Astrocyte of the cerebellum (primary cell): ENCODE results near the gene SVBP.

Experiments
- DNase-seq: peaks from one replicate; pipeline ENCODE4 v3.0.0-alpha.2; 2011; ENCODE audit warnings: low read depth
- H3K4me3 ChIP-seq: 2 replicates; pipeline ENCODE4 v1.5.1; 2011; ENCODE audit warnings: mild to moderate bottlenecking, low read depth, low read length, moderate library complexity
- in situ Hi-C: cut with HindIII; loops from 2 replicates; pipeline ENCODE4 v1.10.0; 2017; ENCODE audit warnings: low sequenced_read_pairs
- TF ChIP-seq, protein P1 (sequence below): IDR thresholded peaks from 2 replicates; pipeline ENCODE4 v1.5.1; 2012; ENCODE audit warnings: low read length, low read depth, moderate library complexity, mild to moderate bottlenecking; ENCODE audit errors: missing control alignments

Gene SVBP

DNA sequence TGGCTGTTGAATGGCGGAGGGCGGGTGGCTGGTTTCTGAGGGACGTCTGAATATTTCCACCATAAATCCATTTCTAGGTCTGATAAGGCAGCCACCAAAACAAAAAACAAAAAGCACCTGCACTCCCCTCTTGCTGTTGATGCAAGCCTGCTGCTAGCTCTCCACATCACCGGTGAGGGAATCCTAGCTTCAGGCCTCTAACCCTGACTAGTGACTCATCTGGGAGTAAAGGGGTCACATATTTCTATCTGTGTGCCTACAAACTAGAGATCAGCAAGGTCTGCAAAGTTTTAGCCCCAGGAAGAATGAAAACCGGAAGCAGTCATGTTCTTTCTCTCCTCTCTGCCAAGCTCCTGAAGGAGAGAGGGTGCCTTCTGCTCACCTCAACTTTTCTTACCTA is 10.6 kb downstream of the SVBP start:
- no peak for DNase-seq
- in situ Hi-C loops, result no loop called here
- TF ChIP-seq, protein P1, sequence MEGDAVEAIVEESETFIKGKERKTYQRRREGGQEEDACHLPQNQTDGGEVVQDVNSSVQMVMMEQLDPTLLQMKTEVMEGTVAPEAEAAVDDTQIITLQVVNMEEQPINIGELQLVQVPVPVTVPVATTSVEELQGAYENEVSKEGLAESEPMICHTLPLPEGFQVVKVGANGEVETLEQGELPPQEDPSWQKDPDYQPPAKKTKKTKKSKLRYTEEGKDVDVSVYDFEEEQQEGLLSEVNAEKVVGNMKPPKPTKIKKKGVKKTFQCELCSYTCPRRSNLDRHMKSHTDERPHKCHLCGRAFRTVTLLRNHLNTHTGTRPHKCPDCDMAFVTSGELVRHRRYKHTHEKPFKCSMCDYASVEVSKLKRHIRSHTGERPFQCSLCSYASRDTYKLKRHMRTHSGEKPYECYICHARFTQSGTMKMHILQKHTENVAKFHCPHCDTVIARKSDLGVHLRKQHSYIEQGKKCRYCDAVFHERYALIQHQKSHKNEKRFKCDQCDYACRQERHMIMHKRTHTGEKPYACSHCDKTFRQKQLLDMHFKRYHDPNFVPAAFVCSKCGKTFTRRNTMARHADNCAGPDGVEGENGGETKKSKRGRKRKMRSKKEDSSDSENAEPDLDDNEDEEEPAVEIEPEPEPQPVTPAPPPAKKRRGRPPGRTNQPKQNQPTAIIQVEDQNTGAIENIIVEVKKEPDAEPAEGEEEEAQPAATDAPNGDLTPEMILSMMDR, result no peak
- H3K4me3 ChIP-seq, result no peak overlapping the region

DNA sequence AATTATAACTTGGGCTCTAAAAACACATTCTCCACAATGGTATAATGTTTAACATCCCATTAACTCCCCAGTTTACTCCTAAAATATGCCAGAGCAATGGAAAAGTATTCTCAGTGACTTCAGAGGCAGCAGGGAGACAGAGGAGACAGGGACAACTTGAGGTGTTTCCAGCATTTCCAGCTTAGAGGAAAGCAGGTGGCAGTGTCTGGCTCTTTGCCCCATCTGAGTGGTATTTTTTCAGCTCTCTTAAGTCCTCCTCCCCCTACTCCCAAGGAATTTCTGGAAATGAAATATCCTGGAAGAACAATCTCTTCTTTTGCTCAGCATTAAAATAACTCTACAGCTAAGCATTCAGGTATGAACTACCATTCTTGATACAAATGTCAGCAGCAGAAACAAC is 11.0 kb downstream of the SVBP start:
- no peak for DNase-seq
- no peak overlapping the region for H3K4me3 ChIP-seq
- TF ChIP-seq, protein P1, result no peak
- in situ Hi-C loops, result no loop called here

DNA sequence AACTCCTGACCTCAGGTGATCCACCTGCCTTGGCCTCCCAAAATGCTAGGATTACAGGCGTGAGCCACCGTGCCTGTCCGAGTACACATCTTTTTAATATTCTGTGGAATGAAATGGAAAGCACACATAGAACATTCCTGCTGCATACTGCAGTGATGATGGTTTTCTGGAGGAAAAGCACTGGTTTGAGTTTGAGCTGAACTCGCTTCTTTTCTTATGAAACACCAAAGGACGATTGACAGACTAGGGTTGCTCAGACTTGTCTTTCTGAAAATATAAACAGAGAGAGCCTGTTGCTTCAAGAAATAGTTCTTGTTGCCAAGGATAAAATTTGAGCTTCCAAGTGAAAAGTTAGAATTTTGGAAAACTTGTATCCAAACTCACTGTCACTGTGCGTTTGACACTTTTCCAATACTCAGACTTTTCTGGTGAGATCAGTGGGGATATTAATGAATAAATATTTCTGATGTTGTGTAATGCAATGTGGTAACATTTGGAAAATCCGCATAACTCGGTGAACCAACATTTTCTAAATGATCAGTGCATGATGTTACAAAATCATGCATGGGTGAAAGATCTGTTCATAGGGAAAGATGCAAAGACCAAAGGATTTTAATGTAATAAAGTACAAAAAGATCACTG is 15.2 kb downstream of the SVBP start:
- in situ Hi-C loops, result no loop called here
- TF ChIP-seq, protein P1, result no peak
- no peak overlapping the region for H3K4me3 ChIP-seq
- DNase-seq, result no peak

DNA sequence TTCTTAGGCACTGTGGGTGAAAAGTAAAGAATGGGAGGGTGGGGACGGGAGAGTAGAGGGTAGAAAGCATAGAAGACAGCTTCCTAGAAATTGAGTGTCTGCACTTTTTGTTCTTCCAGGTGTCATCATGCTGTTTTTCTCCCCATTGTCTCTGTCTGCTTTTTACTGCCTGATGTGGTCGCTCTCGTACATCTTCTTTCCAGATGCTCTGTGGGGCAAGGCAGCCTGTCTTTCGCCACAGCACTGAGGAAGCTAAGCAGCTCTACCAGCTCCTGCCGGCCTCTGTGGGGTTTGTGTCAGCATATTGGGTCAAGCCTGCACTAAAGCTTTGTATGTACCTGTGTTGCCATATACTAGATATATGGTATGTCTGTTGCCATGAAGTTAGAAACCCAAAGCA is 19.2 kb downstream of the SVBP start:
- no peak overlapping the region for H3K4me3 ChIP-seq
- in situ Hi-C loops, result no loop called here
- no peak for DNase-seq
- TF ChIP-seq, protein P1, result no peak

DNA sequence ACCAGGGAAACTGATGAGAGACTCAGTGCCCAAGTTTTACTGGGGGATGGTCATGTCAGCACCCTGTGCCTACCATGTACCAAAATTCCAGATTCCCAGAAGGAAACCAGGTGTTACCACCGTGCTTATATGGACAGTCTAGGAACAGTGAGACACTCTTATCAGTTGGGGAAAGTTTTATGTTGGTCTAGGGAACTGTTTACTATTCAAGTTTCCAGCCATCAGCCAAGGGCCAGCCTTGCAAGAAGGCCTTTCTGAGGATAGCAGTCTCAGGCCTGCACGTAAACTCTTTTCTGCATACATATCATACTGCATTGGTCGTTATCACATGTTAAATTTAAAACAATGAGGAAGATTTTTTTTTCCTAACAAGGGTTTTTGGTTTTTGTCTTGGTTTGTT is 19.8 kb downstream of the SVBP start:
- DNase-seq, result no peak
- TF ChIP-seq, protein P1, result no peak
- no peak overlapping the region for H3K4me3 ChIP-seq
- in situ Hi-C loops, result no loop called here

DNA sequence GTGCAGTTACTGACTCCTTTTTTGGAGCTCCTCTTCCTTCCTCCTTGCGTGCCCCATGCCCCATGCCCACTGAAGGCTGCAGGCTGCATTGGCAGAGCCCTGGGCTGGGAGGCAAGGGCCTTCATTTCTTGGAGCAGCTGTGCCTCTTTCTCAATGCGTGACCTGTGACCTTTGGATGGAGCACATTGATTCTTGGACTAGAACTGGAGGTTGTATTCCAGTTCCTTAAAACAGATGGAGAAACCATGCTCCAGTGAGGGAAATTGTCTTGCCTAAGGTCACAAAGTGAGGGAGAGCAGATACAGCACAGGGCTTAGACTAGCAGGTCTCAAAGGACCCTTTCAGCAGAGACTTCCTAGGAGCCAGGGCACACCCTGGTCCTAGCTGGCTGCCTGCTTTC is 23.4 kb downstream of the SVBP start:
- TF ChIP-seq, protein P1, result no peak
- in situ Hi-C loops, result no loop called here
- no peak for DNase-seq
- no peak overlapping the region for H3K4me3 ChIP-seq

DNA sequence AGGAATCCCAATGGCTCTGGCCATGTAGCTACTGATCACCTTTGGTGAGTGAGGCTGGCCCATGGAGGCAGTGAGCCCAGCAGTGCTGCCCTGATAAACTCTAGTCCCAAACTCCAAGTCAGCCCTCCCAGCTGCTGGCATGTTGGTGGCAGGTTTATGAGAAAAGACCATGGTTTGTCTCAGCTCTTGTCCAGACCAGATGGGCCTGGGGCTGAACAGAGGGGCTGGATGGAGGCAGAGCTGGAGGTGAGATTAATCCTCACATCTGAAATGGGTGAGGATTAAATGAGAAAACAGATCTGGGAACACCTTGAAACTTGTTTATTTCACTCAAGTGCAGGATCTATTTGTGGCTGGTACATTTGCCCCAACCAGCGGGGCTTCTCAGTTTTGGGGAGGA is 29.2 kb downstream of the SVBP start:
- TF ChIP-seq, protein P1, result no peak
- in situ Hi-C loops, result no loop called here
- no peak for DNase-seq
- no peak overlapping the region for H3K4me3 ChIP-seq
